ENCODE measurements around the gene TLR9.

TLR9 gene

DNA sequence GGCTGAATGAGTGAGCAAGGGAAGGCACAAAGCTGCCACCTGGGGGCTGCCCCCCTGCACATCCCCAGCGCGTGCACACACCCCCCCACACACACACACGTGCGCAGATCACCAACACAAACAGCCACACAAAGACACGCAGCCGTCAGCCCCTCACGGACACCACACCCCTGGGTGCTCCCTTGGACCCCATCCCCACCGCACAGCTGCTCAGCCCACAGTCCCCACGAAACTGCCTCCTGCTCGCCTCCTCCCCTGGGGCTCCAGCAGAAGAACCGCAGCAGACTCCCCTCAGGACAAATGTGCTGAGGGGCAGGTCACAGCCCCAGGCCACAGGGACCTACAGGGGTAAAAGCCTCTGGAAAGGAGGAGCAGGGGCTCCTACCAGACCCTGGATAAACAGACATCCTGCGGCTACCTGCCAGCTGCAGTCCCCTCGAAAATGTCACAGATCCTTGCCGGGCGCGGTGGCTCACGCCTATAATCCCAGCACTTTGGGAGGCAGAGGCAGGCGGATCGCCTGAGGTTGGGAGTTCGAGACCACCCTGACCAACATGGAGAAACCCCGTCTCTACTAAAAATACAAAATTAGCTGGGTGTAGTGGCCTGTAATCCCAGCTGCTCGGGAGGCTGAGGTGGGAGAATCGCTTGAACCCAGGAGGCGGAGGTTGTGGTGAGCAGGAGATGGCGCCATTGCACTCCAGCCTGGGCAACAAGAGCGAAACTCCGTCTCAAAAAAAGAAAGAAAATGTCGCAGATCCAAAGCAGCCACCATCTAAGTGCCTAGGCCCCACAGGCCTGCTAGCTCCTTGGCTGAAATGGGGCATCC, 7.0 kb upstream of the TLR9 start:
- no peak for DNase-seq (ENCODE audit: low spot score)

DNA sequence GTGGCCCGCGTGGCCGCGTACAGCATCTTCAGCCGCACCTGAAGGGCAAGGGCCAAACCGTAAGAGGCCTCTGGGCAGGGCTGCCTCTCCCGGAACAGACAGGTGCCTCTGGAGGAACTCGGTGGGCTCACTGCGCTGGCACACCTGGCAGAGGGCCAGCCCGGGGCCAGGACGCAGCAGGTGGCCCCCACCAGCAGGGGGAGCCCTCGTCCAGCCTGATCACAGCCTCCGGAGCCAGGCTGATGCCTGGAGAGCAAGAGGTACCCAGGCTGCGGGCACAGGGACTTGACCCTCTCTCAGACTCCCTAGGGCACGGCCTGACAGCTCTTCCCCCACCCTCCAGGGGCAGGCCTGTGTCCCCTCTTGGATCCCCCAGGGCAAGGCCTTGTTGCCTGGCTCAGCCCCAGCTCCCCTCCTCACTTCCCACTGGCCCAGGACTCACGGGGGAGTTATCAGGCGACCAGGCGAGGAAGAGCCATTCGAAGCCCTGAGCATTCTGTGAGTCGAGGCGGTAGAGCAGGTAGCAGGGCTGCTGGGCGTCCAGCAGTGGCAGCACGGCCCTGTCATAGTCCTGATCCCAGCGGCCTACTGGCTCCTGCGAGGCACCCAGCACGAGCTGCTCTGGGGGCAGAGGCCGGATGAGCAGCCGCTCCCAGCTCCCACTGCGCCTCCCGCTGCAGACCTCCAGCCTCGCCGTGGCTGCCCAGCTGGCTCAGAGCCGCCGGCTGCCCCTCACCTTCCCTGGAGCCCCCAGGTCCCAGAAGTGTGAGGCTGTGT, 6.2 kb upstream of the TLR9 start:
- DNase-seq (ENCODE audit: low spot score): peak; percentile 81

DNA sequence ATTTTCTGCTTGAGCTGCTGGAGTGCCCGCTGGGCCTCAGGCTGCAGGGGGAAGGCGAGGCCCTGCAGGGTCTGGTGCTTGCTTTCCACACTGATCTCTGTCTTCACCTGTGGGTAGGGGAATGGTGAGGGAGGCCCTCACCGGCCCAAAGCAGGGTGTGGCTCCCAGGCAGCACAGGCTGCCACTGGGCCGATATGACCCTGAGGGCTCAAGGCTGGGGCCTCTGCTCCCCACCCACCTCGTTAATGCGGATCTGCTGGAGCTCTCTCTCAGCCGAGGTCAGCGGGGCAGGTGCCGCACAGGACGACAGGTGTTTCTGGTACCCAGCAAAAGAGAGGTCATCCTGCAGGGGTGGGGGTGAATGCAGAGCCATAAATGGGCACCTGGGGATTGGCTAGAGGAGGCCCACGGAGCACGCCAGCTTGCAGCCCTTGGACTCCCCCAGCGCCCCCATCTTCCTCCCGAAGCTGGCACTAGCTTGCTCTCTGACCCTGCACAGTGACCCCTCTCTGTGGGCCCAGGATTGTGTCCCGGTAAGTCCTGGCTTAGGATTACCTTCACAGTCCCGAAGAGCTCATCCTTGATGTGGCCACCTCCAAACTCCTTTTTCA, 5.5 kb upstream of the TLR9 start:
- no peak for DNase-seq (ENCODE audit: low spot score)

DNA sequence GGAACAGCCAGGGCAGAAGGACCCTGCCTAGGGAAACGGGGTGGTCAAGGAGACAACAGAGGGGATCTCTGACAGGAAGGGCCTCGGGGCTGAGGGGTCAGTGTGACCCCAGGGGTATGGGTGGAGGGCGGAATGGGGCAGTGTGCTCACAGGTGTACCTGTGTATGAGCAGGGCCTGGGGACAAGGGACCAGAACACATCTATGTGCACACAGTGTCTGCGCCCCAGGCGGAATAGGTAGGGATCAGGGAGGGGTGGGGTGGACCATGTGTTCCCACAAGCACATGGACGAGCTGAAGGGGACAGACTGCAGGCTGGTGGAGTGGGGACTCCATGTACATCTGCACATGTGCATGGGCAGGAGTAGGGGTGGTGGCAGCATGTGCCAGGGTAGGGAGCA, 5.0 kb upstream of the TLR9 start:
- no peak for DNase-seq (ENCODE audit: low spot score)

DNA sequence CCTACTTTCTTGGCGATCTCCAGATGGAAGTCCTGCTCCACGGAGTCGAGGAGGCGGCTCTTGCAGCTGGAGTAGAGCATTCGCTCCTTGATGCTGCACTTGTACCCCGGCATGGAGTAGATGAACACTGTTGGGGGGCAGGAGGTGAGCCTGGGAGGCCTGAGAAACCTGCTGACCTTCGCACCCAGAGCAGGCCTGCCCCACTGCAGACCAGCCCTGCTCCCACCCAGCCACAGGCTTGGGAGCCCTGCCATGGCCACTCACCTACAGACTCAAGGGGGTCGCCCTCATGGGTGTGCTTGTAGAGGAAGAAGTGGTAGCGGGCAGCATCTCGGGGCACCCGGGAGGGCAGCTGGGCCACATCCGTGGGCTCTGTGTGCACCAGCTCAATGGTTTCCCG, 4.2 kb upstream of the TLR9 start:
- DNase-seq (ENCODE audit: low spot score): no peak

DNA sequence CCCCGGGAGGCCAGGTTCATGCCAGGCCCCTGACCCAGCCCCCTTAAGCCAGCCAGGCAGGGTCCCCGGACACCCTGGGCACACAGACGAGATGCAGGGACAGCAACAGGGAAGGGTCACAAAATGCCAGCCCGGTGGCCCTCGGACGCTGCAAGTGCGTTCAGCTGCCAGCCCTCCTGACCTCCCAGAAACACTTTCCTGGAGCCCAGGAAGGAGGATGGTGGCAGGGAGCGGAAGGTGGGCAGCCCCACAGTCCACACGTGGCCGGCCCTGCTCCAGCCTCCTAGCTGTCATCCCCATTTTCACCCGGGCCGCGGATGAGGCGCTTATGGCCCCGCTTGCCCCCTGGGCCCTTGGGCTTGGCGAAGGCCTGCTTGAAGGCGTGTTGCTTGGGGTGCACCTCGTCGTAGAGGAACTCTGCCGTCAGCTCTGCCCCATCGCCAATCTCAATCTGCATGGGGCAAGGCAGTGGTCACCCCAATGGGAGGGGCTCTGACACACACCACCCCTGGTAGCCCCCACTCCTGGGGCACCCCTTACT, 3.4 kb upstream of the TLR9 start:
- DNase-seq (ENCODE audit: low spot score): no peak

DNA sequence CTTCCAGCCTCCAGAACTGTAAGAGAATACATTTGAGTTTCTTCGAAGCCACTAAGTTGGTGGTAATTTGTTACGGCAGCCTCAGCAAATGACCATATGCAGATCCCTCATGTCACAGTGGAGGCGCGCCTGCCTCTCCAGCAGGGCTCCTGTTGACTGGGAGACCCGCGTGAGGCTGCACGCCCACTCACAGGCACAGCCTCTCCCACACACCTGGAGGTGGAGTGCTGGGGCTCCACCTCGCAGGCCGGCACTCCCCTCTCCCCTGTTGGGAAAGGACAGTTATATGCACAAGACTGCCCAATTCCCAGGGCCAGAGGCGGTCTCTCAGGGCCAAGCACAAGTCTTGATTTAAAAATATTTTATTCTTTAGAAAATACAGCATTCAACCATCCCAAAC, 2.8 kb upstream of the TLR9 start:
- DNase-seq (ENCODE audit: low spot score): no peak

DNA sequence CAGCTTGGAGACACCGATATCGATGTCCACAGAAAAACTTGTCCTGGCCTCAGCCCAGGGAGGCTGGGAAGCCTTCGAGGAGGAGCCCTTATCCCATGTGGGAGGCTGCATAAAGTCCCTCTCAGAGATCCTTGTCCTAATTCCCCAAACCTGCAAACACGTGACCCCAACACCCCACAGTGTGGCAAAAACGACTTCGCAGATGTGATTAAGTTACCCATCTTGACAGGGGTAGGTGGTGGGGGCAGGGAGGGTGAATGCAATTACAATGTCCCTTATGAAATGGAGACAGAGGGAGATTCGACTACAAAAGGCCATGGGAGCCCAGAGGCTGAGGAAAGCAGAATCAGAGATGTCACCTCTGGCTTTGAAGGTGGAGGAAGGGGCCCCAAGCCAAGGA, 2.3 kb upstream of the TLR9 start:
- no peak for DNase-seq (ENCODE audit: low spot score)

DNA sequence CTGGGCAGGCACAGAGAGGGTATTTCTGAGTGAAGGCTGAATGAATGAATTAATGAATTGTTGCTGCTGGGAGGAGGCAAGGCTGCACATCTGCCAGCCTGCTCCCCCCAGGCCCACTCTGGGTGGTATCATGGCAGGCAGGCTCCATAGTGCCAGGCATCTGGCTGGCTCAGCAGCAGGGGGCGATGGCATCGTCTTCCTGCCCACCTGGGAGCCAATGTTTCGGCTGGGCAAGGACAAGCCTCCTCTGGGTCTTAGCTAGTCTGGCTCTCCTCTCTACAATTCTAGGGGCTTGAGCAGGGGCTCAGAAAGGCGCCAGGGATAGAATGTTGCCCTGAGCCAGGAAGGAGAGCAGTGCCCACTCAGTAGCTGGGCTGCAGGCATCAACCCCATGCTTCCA, 1.7 kb upstream of the TLR9 start:
- no peak for DNase-seq (ENCODE audit: low spot score)

DNA sequence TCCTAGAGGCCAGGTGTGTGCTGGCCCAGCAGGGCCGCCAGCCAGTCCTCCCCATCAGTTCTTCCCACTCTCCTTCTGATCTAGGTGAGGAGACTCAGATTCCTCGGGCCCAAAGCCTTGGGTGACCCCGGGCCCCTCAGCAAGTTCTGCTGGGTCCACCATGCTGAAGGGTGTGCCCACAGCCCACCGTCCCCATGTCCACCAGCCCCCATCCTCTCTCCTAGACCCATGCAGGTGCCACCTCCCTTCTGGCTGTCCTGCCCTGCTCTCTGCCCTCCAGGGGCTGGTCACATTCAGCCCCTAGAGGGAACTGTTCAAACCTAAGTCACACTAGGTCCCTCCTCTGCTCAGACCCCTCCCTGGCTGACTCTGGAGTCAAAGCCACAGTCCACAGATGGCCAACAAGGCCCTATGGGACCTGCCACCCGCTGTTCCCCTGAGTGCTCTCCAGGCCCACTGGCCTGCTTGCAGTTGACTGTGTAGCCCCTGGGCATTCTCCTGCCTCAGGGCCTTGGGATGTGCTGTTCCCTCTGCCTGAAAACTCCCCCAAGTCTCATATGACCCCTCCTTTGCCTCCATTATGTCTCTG, 878 bp upstream of the TLR9 start:
- DNase-seq (ENCODE audit: low spot score): no peak

DNA sequence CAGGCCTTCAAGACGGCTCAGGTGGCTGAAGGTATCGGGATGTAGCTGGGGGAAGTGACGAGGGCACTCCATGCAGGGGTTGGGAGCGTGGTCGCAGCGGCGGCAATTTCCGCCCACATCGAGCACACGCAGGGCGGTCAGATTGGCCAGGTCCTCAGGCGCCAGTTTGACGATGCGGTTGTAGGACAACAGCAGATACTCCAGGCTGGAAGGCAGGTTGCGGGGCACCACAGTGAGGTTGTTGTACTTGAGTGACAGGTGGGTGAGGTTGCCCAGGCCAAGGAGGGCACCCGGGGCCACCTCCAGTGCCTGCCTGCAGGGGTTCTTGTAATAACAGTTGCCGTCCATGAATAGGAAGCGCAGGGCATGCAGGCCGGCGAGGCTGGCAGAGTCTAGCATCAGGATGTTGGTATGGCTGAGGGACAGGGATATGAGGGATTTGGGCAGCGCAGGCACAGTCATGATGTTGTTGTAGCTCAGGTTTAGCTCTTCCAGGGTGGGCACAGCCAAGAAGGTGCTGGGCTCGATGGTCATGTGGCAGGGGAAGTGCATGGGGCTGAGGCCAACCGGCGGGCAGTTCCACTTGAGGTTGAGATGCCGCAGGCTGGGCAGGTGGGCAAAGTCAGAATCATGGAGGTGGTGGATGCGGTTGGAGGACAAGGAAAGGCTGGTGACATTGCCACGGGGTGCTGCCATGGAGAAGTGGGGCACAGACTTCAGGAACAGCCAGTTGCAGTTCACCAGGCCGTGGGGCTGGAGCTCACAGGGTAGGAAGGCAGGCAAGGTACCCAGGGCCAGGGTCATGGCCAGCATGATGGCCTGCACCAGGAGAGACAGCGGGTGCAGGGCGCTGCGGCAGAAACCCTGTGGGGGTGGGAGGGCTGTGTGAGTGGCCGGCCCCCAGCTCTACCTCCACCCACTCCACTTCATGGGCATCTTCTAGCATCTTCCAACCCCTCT, 1.7 kb downstream of the TLR9 start:
- no peak for DNase-seq (ENCODE audit: low spot score)

DNA sequence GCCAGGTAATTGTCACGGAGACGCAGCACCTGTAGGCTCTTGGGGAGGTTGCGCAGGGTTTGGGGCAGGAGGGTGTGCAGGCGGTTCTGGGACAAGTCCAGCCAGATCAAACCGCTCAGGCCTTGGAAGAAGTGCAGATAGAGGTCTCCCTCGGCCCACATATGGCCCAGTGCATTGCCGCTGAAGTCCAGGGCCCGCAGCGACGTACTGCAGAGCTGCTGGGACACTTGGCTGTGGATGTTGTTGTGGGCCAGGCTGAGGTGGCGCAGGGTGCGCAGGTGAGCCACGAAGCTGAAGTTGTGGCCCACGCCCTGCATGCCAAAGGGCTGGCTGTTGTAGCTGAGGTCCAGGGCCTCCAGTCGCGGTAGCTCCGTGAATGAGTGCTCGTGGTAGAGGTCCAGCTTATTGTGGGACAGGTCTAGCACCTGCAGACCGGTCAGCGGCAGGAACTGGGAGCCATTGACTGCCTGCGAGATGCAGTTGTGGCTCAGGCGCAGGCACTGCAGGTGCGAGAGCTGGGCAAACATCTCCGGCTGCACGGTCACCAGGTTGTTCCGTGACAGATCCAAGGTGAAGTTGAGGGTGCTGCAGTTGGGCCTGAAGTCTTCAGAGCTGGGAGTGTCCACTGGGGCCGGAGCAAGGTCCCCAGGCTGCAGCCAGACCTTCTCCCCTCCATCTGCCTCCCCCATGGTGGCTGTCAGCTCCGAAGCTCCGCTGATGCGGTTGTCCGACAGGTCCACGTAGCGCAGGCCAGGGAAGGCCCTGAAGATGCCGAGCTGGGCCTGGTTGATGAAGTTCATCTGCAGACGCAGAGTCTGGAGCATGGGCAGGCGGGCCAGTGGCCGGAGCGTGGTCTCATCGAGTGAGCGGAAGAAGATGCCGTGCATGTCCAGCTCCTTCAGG, 2.9 kb downstream of the TLR9 start:
- DNase-seq (ENCODE audit: low spot score): no peak

DNA sequence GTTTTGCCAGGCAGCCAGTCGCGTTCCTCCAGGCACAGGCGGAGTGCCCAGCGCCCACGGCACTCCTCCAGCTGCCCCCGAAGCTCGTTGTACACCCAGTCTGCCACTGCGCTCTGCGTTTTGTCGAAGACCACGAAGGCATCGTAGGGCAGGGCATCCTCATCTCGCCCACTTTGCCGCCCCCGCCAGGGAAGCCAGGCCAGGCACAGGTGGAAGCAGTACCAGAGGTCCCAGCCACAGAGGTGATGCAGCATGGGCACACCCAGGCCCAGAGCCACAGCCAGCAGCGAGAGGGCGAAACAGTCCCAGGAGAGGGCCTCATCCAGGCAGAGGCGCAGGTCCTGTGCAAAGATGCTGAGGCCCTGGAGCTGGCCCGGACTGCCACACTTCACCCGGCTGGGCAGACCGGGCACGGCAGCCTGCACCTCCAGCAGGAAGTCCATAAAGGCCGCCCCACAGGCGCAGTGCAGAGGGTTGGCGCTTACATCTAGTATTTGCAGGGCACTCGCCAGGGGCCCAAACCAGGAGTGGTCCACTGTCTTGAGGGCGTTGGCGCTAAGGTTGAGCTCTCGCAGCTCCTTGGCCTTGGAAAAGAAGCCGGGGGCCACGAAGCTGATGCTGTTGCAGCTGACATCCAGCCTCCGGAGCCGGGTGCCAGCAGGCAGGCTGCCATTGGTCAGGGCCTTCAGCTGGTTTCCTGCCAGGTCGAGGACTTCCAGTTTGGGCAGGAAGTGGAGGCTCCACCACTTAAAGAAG, 3.7 kb downstream of the TLR9 start:
- DNase-seq (ENCODE audit: low spot score): peak; percentile 84

DNA sequence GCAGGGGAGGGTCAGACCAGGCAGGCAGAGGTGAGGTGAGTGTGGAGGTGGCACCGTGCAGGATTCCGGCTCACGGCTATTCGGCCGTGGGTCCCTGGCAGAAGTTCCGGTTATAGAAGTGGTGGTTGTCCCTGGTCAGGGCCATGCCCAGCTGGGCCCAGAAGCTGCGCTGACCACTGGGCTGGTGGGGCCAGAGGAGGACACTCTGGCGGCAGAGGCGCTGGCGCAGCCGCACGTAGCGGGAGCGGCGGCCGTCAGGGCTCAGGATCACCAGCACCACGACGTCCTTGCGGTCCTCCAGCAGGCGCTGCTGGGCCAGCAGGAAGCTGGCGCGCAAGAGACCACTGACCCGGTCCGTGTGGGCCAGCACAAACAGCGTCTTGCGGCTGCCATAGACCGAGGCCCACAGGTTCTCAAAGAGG, 4.3 kb downstream of the TLR9 start:
- no peak for DNase-seq (ENCODE audit: low spot score)

DNA sequence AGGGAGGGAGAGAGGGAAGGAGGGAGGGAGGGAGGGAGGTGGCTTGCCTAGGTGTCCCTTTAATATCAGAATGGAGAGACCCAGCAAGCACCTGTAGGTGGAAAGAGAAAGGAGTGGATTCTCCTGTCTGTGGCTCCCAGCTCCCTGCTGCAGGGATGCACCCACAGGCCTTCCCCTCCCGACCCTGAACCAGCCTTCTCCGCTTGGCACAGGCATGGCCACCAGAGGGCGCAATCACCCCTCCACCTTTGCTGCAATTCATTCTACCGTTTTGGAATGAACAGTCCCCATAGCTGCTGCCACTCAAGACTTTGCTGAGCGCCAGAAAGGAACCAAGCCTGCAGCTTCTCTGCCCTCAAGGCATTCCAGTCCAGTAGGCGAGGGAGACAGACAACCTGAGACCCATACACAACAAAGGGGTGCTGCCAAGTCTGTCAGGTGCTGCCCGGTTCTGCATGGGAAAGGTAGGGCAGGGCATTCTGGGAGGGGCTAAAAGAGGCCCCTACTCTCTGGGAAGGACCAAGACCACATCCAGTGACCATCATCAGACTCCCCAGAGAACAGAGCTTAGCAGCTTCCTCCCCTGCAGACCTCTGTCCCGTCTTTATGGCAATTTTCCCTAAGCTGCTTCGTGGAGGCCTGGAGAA, 4.9 kb downstream of the TLR9 start:
- DNase-seq (ENCODE audit: low spot score): peak; percentile 86

DNA sequence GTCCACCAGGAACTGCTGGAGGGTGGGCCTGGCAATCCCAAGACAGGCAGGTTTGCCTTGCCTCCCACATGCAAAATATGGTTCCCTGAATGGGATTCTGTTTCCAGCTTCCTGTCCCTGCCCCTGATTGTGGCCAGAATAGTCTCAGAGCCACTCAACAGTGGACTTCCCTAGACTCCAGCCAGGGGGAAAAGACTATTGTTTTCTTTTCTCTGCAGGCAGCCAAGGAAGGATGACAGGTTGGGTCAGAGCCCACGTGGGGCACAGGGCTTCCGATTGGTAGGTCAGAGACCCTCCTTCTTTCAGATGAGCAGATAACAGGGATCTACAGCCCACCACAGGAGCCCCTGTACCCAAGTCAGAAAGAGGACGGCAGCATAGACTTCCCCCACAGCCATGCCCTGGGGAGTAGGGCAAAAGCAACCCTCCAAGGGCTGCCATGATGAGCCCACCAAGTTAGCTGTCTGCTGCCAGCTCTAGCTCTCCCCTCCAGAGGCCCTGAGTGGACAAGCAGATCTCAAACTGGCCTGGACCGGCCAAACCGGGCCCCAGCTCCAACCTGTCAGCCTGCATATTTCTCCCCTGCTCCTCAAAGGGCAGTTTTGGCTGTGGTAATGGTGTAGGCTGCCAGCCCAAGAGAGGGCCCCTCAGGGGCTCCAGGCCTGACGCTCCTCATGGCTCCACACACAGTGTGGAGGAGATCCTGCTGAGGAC, 6.4 kb downstream of the TLR9 start:
- DNase-seq (ENCODE audit: low spot score): no peak

DNA sequence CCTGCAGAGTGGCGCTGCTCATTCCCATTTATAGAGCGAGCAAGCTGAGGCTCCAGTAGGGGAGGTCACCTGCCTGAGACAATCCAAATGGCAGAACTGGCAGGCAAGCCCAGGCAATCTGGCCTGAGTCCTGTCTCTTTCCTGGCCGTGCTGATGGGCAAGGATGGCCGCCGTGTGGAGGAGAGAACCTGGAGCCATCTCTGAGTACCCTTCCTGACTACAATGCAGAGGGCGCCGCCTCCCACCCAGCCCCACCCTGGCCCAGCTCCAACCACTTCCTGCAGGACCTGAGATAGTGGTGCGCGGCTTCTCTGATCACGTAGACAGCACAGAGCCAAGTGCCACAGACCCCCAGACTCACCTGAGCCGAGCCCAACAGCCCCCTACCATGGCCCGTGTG, 7.0 kb downstream of the TLR9 start:
- peak; percentile 49 for DNase-seq (ENCODE audit: low spot score)

DNA sequence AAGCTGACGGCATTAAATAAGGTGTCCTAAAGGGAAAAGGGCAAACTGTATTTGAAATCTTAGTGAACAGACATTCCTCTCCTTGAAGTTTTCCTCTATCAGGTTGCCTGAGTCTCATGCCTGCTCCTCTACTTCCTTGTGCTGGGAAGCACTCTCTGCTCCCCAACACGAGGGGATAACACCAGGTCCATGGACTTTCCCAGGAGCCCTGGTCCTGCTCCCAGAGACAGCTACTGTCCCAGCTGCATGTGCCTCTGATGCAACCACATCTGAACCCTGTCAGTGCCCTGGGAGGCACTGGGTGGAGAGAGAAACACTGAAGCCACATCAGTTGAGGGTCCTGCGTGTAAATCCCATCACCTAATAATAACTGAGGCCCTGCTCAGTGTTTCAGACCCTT, 7.4 kb downstream of the TLR9 start:
- DNase-seq (ENCODE audit: low spot score): no peak

Measured in CD4-positive, alpha-beta T cell treated with Interleukin-6 at 100 ng/mL for 8 hours (primary cell).